H9 (cell line): ENCODE data around the gene HTR3A. TPM values are rescaled to one million over a fixed set of nuclear protein-coding genes. Genes with fewer than 3 reads are reported as not detected.

ENCODE experiments used
- DNase-seq: peaks from one replicate; pipeline ENCODE4 v3.0.0-alpha.2; 2017
- H2AFZ ChIP-seq: one replicate; pipeline ENCODE4 v1.6.1; 2013; ENCODE audit warnings: mild to moderate bottlenecking, low read length, control low read depth, moderate library complexity
- H2AK5ac ChIP-seq: 2 replicates; pipeline ENCODE4 v1.6.1; 2013; ENCODE audit warnings: low read length, control low read depth, mixed read lengths; ENCODE audit not compliant: insufficient read length
- H2BK120ac ChIP-seq: one replicate; pipeline ENCODE4 v1.6.1; 2013; ENCODE audit warnings: low read depth, mild to moderate bottlenecking, low read length, control low read depth, inconsistent platforms; ENCODE audit not compliant: poor library complexity, severe bottlenecking
- H2BK12ac ChIP-seq: 2 replicates; pipeline ENCODE4 v1.6.1; 2013; ENCODE audit warnings: low read length, control low read depth, mixed read lengths, low read depth; ENCODE audit not compliant: insufficient read length
- H2BK15ac ChIP-seq: 2 replicates; pipeline ENCODE4 v1.6.1; 2013; ENCODE audit warnings: low read depth, low read length, control low read depth
- H2BK20ac ChIP-seq: one replicate; pipeline ENCODE4 v1.6.1; 2013; ENCODE audit warnings: low read depth, mild to moderate bottlenecking, low read length, control low read depth, inconsistent platforms; ENCODE audit not compliant: poor library complexity, severe bottlenecking
- H2BK5ac ChIP-seq: 2 replicates; pipeline ENCODE4 v1.6.1; 2013; ENCODE audit warnings: low read length, control low read depth, mixed read lengths; ENCODE audit not compliant: insufficient read length
- H3K14ac ChIP-seq: 2 replicates; pipeline ENCODE4 v1.6.1; 2013; ENCODE audit warnings: low read length, control low read depth; ENCODE audit not compliant: insufficient read depth
- H3K18ac ChIP-seq: 2 replicates; pipeline ENCODE4 v1.6.1; 2013; ENCODE audit warnings: low read depth, mild to moderate bottlenecking, mixed read lengths, low read length, control low read depth; ENCODE audit not compliant: insufficient read length
- H3K23ac ChIP-seq: 2 replicates; pipeline ENCODE4 v1.6.1; 2013; ENCODE audit warnings: low read length, control low read depth, mixed read lengths, low read depth; ENCODE audit not compliant: insufficient read length
- H3K23me2 ChIP-seq: 2 replicates; pipeline ENCODE4 v1.6.1; 2013; ENCODE audit warnings: low read depth, mild to moderate bottlenecking, mixed read lengths, low read length, control low read depth; ENCODE audit not compliant: insufficient read length, poor library complexity, severe bottlenecking
- H3K27ac ChIP-seq: 2 replicates; pipeline ENCODE4 v1.5.1; 2013; ENCODE audit warnings: low read length, control low read depth, mixed read lengths, low read depth; ENCODE audit not compliant: insufficient read length
- H3K27me3 ChIP-seq: 2 replicates; pipeline ENCODE4 v1.6.1; 2013; ENCODE audit warnings: low read length, control low read depth, inconsistent platforms; ENCODE audit not compliant: insufficient read depth
- H3K4ac ChIP-seq: 2 replicates; pipeline ENCODE4 v1.6.1; 2013; ENCODE audit warnings: low read depth, mild to moderate bottlenecking, control low read depth, inconsistent platforms, low read length, moderate library complexity
- H3K4me1 ChIP-seq: 2 replicates; pipeline ENCODE4 v1.6.1; 2013; ENCODE audit warnings: low read length, control low read depth, inconsistent platforms; ENCODE audit not compliant: insufficient read depth
- H3K4me2 ChIP-seq: 2 replicates; pipeline ENCODE4 v1.6.1; 2013; ENCODE audit warnings: low read length, control low read depth, mixed read lengths; ENCODE audit not compliant: insufficient read length, insufficient read depth
- H3K56ac ChIP-seq: 2 replicates; pipeline ENCODE4 v1.6.1; 2013; ENCODE audit warnings: low read depth, mild to moderate bottlenecking, mixed read lengths, low read length, control low read depth; ENCODE audit not compliant: insufficient read length
- H3K79me1 ChIP-seq: 2 replicates; pipeline ENCODE4 v1.6.1; 2013; ENCODE audit warnings: low read depth, mild to moderate bottlenecking, moderate library complexity, low read length, control low read depth, inconsistent platforms; ENCODE audit not compliant: insufficient read depth, poor library complexity, severe bottlenecking
- H3K79me2 ChIP-seq: 2 replicates; pipeline ENCODE4 v1.6.1; 2013; ENCODE audit warnings: low read length, control low read depth, inconsistent platforms; ENCODE audit not compliant: insufficient read depth
- H3K9ac ChIP-seq: 2 replicates; pipeline ENCODE4 v1.6.1; 2013; ENCODE audit warnings: low read length, control low read depth, mixed read lengths; ENCODE audit not compliant: insufficient read length; ENCODE audit errors: extremely low read depth
- H3K9me3 ChIP-seq: one replicate; pipeline ENCODE4 v1.6.1; 2013; ENCODE audit warnings: low read depth, low read length, inconsistent platforms; ENCODE audit not compliant: control insufficient read depth
- H3T11ph ChIP-seq: one replicate; pipeline ENCODE4 v1.6.1; 2013; ENCODE audit warnings: mild to moderate bottlenecking, low read length, control low read depth, inconsistent platforms
- H4K20me1 ChIP-seq: one replicate; pipeline ENCODE4 v1.6.1; 2013; ENCODE audit not compliant: control insufficient read depth, insufficient read length, insufficient read depth
- H4K5ac ChIP-seq: 2 replicates; pipeline ENCODE4 v1.6.1; 2013; ENCODE audit warnings: low read depth, mild to moderate bottlenecking, mixed read lengths, low read length, control low read depth; ENCODE audit not compliant: insufficient read length
- H4K8ac ChIP-seq: replicated peaks from 2 replicates; pipeline ENCODE4 v1.6.1; 2013; ENCODE audit warnings: low read length, control low read depth, mixed read lengths, low read depth; ENCODE audit not compliant: insufficient read length
- H4K91ac ChIP-seq: 2 replicates; pipeline ENCODE4 v1.6.1; 2013; ENCODE audit warnings: low read depth, mild to moderate bottlenecking, moderate library complexity, mixed read lengths, low read length, control low read depth; ENCODE audit not compliant: insufficient read length
- H3K27ac Mint-ChIP-seq, 3 experiments: 2 replicates in 2 of 3; 3 replicates in 1 of 3; pipeline ENCODE4 v1.8.0; 2020 to 2021; ENCODE audit warnings: mixed read lengths in 3 of 3, mild to moderate bottlenecking in 1 of 3, moderate library complexity in 1 of 3
- H3K27me3 Mint-ChIP-seq: 2 replicates; pipeline ENCODE4 v1.8.0; 2021; ENCODE audit warnings: low read depth, mild to moderate bottlenecking, moderate library complexity, mixed read lengths
- H3K36me3 Mint-ChIP-seq, 3 experiments: 2 replicates in 2 of 3; 3 replicates in 1 of 3; pipeline ENCODE4 v1.8.0; 2020 to 2021; ENCODE audit warnings: low read depth in 3 of 3, mixed read lengths in 3 of 3; ENCODE audit not compliant: insufficient read depth in 1 of 3
- H3K4me1 Mint-ChIP-seq, 2 experiments: 2 replicates each; pipeline ENCODE4 v1.8.0; 2020; ENCODE audit warnings: mixed read lengths in 2 of 2
- H3K4me3 Mint-ChIP-seq, 2 experiments: 2 replicates in 1 of 2; 3 replicates in 1 of 2; pipeline ENCODE4 v1.8.0; 2020 to 2021; ENCODE audit warnings: mild to moderate bottlenecking in 2 of 2, mixed read lengths in 2 of 2, moderate library complexity in 1 of 2
- H3K9me3 Mint-ChIP-seq, 2 experiments: 2 replicates in 1 of 2; 3 replicates in 1 of 2; pipeline ENCODE4 v1.8.0; 2020; ENCODE audit warnings: mild to moderate bottlenecking in 2 of 2, mixed read lengths in 2 of 2, moderate library complexity in 1 of 2
- CTCF ChIP-seq: fragments of 200-600 bp; sonication (generic); conservative IDR thresholded peaks from 3 replicates; pipeline ENCODE4 v1.8.0; 2021; ENCODE audit warnings: antibody characterized with exemption, mild to moderate bottlenecking
- WGBS: extraction: QIAGEN DNeasy Blood & Tissue Kit; methylation state at CpG from one replicate; pipeline ENCODE4 v1.1.7; 2013; ENCODE audit warnings: missing lambda C conversion rate, low lambda C conversion rate, mixed read lengths; ENCODE audit not compliant: insufficient read length; ENCODE audit errors: extremely low coverage; 5-methylcytosine and 5-hydroxymethylcytosine counted together
- total RNA-seq: library from RNA; stranded (reverse); gene quantifications from 2 replicates; pipeline ENCODE4 v1.2.1, GENCODE V29; 2021

The HTR3A gene
- total RNA-seq, 1 experiment from 2014 or later = 4.1 TPM

- no peak overlapping the region for H2BK20ac ChIP-seq
- H3K79me2 ChIP-seq = no peaks in the 10 kb centered on the region
- H3K79me1 ChIP-seq = no peaks in the 10 kb centered on the region
- H4K8ac ChIP-seq = no peak overlapping the region
- no peak overlapping the region for H4K5ac ChIP-seq
- no peak overlapping the region for H2AK5ac ChIP-seq
- no peaks in the 10 kb centered on the region for H3K4me1 ChIP-seq
- Mint-ChIP-seq H3K4me1 (peaks cover 2% of the 10 kb centered on the region in 2 experiments; a peak in 1 of 4 replicates), H3K36me3 (no peaks in the 10 kb centered on the region), H3K27ac (no peak overlapping the region; a peak in 2 of 7 replicates), H3K9me3 (no peaks in the 10 kb centered on the region), H3K27me3 (peaks cover 6% of the 10 kb centered on the region; the same call in 1 of the 2 replicates), H3K4me3 (no peak overlapping the region)
- TF ChIP-seq CTCF = no peak
- H3K9me3 ChIP-seq = no peaks in the 10 kb centered on the region
- no peak overlapping the region for H4K91ac ChIP-seq
- H3K27ac ChIP-seq = no peak overlapping the region
- no peak overlapping the region for H2AFZ ChIP-seq
- no peak overlapping the region for H2BK15ac ChIP-seq
- no peak overlapping the region for H3K14ac ChIP-seq
- H3T11ph ChIP-seq = no peak overlapping the region
- no peak overlapping the region for H2BK120ac ChIP-seq
- H3K23me2 ChIP-seq = no peaks in the 10 kb centered on the region
- H4K20me1 ChIP-seq = no peaks in the 10 kb centered on the region
- WGBS = no CpG with 5 or more reads among the region's 5 CpGs
- DNase-seq = no peak
- H2BK12ac ChIP-seq = no peak overlapping the region
- no peak overlapping the region for H3K9ac ChIP-seq
- H2BK5ac ChIP-seq = no peak overlapping the region
- no peaks in the 10 kb centered on the region for H3K27me3 ChIP-seq
- no peak overlapping the region for H3K56ac ChIP-seq
- no peak overlapping the region for H3K4me2 ChIP-seq
- no peak overlapping the region for H3K4ac ChIP-seq
- no peak overlapping the region for H3K18ac ChIP-seq
- no peak overlapping the region for H3K23ac ChIP-seq
These were observed 44.7 kb downstream of the HTR3A start for GRCh38 chr11:114019574-114019973.
